Measurements from ENCODE around the gene AKAP6.

The AKAP6 gene

DNA sequence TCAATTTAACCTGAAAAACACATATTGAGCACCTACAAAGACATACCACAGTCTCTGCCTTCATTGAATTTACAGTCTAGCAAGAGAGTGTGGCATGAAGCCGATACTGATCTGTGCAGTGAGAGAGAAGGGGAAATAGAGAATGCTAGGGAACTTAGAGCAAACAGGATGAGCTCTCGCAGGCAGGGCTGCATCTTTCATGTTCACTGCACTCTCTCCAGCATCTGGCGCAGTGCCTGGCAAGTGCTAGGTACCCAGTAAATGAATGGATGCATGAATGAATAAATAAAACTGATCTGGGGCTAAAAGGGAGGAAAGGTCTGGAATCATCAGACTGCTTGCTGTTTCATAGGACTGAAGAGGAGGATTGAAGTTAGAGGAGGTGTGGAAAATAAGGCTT is 353.1 kb downstream of the AKAP6 start:
- no peak for DNase-seq

DNA sequence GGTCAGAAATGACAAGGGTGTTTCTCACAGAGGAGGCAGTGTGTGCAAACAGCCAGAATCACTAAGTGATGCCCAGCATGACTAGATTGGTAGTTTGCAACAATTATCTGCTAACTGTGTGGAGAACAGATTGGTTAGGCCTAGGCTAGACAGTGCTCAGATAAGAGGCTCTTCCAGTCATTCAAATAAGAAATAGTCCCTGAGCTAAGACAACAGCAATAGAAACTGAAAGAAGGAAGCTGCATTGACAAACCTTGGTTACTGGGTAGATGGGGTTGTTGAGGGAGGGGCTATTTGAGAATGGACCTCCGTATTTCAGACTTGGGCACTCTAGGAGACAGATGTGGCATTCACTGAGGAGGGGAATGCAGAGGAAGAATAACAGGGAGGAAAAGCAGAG is 354.6 kb downstream of the AKAP6 start:
- DNase-seq, result no peak

- no peak for DNase-seq
Observed at GRCh38 chr14:32688941-32689340, 359.8 kb downstream of the AKAP6 start.

GRCh38 chr14:32692441-32692840 is 363.3 kb downstream of the AKAP6 start:
- no peak for DNase-seq

- no peak for DNase-seq
Observed at GRCh38 chr14:32693114-32693513, 364.0 kb downstream of the AKAP6 start.

GRCh38 chr14:32694795-32695449 is 365.8 kb downstream of the AKAP6 start:
- no peak for DNase-seq

GRCh38 chr14:32696325-32697091 is 367.4 kb downstream of the AKAP6 start:
- no peak for DNase-seq

DNA sequence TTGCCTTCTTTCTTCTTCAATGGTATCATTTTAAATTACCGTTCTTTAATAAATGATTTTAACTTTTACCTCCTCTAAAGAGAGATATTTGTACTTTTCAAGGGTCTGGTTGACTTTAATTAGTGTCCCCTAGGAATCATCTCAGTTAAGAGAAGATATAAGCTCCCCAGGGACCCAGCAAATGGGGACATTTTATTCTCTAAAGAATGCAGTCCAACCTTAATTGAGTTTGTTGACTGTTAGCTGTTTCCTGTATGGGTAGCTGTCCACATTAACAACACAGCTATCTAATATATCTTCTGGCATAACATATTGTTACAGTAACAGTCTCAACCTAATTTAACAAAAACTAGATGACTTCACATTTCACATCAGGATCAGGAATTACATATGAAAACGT is 368.0 kb downstream of the AKAP6 start:
- DNase-seq, result no peak

GRCh38 chr14:32697704-32698103 is 368.6 kb downstream of the AKAP6 start:
- no peak for DNase-seq

DNA sequence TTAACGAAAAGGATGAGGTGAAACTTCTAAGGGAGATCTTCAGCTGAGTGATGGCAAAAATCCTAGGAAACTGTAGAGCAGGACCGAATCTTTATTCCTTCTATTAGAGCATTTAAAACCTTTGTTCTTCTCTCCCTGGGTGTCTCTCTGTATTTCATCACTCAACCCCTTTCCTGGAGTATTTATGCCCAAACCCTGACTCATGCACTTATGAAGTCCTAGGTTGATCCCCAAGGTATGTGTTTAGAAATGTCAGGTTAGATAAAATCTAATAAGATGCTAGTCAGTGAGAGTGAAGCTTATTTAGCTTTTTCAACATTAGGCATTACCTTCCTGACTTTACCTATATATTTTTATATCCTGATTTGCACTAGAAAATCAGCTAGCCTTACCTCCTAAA is 369.7 kb downstream of the AKAP6 start:
- no peak for DNase-seq

GRCh38 chr14:32701475-32701874 is 372.4 kb downstream of the AKAP6 start:
- no peak for DNase-seq

DNA sequence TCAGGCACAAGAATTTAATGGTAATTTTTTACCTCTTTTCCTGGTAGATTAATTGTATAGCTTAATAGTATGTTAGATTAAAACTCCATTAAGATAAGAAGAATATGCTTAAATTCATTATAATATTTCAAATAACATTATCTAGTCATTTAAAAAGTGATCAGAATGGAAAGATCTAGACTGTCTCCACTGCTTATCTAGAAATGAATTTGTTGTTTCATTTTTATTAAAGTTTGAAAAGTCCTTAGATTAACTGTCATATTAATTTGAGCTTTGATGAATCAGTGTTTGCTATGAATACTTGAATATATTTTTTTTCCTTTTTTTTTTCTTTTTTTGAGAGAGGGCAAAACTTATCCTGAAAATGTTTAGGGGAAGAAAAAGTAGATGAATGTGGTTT is 373.0 kb downstream of the AKAP6 start:
- no peak for DNase-seq

DNA sequence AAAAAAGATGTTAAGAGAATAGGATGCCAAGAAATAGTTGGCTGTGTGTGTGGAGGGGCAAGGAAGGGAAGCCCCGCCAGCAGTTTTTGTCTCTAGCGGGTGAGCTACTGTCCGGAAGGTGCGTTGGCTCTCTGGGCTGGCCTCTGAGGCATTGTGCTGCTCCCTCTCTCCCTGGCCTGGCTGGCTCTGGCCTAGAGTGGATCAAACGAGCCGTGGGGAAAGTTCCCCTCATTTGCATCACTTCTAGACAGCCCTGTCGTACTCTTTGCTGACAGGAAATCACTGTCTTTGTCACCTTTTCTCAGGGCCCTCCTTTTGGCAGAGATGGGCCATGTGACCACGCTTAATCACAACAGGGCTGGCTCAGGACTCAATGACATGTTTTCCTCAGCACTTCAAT is 373.5 kb downstream of the AKAP6 start:
- DNase-seq, result peak; percentile 33

- no peak for DNase-seq
Observed at GRCh38 chr14:32703183-32703621, 374.1 kb downstream of the AKAP6 start.

DNA sequence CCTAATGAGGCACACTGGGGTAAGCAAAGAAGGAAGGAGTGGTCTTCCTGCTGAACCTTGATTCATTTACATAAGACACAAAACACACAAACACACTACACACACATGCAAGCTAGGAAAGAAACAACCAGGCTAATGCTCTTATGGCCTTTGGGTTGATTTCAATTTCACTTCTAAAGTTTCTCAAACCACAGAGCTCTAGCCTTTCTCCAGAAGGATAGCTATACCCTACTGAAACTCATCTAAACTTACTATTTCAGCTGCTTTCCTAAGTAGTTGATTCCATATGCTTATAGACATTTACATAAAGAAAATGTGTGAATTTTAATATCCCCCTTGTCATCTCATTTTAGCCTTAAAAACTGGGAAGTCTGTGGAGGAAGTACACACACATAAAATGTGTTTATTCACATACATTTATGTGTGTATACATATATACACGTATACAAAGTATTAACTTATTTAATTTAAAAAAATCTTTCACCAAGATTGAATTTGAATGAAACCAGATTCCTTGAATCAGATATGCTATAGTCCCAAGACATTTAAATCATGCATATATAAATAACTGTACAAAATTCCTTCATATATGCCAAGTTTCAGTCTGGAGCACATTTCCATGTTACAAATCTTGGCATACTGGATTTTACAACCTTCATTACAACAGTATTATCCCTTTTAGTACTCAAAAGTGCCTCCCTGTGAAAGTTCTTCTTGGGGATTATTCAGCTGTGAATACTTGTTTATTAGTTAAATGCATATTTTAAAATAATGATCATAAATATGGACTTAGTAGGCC is 377.8 kb downstream of the AKAP6 start:
- DNase-seq, result no peak

DNA sequence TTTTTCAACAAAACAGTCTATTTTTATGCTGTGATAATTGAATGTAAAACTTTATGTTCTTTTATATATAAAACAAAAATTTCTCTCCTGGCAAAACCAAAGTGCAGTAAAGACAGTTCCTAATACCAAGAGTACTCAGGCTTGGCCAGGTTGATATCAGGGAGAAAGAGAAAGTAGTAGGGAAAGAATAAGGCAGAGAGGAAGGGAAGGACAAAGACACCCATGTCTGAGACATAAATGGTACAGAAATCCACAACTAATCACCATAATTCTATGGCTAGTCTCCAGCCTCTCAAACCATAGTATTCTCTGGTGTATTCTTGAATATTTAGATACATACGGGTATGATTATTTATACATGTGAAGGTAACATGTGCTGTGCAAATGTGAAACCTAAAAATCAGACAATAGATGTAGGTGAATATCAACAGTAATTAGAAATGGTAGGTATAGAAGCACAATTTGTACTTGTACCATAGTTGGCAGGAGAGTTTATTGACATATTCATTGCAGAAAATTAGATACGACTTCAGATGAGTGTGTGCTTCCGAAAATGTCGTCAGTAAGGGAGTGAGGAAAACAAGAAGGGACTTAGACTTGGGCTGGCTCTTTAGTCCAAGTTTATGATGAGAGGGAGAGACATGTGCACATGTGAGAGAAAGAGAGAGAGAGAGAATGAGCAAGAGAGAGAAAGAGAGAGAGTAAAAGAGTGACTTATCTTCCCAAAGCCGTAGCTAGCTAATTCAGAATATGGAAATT is 378.8 kb downstream of the AKAP6 start:
- no peak for DNase-seq

DNA sequence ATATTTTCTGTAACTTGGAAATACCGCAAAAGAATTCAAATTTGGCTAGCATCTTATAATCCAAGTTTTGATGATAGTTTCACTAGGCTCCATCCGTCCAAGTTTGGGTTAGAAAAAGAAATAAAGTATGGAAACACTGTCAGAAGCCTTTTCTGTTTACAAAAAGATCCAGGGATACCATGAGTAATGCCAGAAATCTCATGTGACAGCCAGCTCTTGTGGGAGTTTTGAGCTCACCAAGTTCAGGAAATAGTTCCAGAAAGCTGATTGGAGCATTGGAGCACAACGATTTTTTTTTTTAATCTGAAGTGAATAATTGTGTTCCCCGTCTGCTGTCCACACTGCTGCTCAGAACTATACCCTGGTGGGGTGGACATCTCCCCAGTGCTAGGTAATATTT is 379.9 kb downstream of the AKAP6 start:
- DNase-seq, result no peak

- DNase-seq, result no peak
Observed at GRCh38 chr14:32710231-32710671, 381.2 kb downstream of the AKAP6 start.

DNA sequence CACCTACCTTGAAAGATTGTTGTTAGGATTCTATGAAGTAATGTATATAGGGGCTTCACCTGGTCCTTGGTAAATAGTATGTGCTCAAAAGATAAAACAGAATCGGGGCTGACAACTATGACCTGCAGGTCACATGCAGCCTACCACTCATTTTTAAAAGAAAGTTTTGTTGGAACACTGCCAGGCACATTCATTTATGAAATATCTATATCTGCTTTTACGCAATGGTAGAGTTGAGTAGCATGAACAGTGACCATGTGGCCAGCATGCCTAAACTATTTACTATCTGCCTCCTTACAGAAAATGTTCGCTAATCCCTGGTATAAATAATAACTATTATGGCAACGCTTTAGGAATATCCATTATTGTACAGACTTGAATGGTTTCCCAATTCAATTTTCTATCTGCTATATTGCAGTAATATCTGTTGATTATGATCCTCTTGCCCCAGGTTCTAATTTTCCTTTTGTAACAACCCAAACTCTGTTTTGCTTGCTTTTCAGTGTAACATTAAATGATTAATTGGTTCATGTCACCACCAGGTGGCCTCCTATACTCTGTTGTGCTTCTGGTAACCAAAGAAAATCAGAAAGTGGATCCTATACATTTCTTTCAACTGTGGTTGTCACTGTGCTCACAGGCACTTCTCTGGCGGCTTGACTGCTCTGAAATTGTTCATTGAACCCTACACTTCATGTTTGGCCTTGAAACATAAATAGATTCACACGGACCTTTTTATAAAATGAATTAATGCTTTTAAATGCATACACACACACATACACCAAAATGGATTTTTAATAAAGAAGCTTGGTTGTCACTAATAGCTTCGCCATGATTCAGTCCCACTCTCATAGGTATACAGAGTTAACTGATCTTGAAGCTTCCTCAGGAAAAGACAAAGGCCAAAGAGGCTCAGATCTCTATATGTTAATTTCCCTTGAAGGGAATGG is 381.9 kb downstream of the AKAP6 start:
- DNase-seq, result no peak

DNA sequence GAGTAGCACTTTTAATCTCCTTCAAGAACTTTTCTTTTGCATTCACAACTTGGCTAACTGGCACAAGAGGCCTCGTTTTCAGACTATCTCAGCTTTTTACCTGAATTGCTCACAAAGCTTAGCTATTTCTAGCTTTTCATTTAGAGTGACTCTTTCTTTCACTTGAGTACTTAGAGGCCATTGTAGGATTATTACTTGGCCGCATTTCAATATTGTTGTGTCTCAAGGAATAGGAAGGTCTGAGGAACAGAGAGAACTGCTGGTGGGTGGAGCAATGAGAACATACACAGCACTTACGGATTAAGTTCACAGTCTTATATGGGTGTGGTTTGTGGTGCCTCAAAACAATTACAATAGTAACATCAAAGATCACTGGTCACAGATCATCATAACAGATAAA is 384.8 kb downstream of the AKAP6 start:
- DNase-seq, result no peak

- DNase-seq, result no peak
Observed at GRCh38 chr14:32719601-32720000, 390.5 kb downstream of the AKAP6 start.

DNA sequence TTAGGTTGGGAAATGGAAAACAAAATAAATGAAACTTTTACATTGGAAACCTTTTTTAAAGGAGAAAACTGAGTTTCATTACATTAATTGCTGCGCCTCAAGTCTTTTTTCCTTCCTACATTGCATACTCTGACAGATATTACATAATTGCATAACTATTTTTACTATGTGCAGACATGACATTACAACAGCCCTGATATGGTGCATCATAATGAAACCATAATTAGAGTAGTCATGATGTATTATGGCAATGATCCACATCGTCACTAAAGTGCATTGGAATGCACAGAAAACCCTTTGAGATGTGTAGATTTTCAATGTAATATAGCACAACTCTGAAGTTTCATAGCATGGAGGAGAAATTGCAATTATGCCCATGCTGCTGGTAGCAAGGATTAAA is 391.8 kb downstream of the AKAP6 start:
- DNase-seq, result no peak
